Fibroblast of the aortic adventitia (primary cell): ENCODE data around the gene DHRS3. TPM values are rescaled to one million over a fixed set of nuclear protein-coding genes. Genes with fewer than 3 reads are reported as not detected.

ENCODE experiments used
- DNase-seq: peaks from one replicate; pipeline ENCODE4 v3.0.0-alpha.2; 2010; ENCODE audit warnings: low read depth
- H3K4me3 ChIP-seq: 2 replicates; pipeline ENCODE4 v1.5.1; 2011; ENCODE audit warnings: low read depth, mild to moderate bottlenecking, control low read depth, low read length, moderate library complexity
- CTCF ChIP-seq: IDR thresholded peaks from 2 replicates; pipeline ENCODE4 v1.5.1; 2011; ENCODE audit warnings: mild to moderate bottlenecking, low read length, control low read depth, inconsistent platforms; ENCODE audit not compliant: insufficient read depth
- total RNA-seq: library from RNA; depleted of rRNA; stranded (reverse); fragments of >200 nt; gene quantifications from 2 replicates; pipeline ENCODE4 v1.2.3, GENCODE V29; 2012; ENCODE audit warnings: low replicate concordance

The DHRS3 gene
- total RNA-seq, 1 donor, result 114 TPM

GRCh38 chr1:12592496-12592895, 25.5 kb downstream of the DHRS3 start:
- DNase-seq, result no peak
- no peak for TF ChIP-seq CTCF
- H3K4me3 ChIP-seq, result no peak overlapping the region

GRCh38 chr1:12591267-12591938, 26.6 kb downstream of the DHRS3 start:
- peak; percentile 59 for DNase-seq
- TF ChIP-seq CTCF, result no peak
- no peak overlapping the region for H3K4me3 ChIP-seq

GRCh38 chr1:12588695-12589094, 29.3 kb downstream of the DHRS3 start:
- DNase-seq, result no peak
- no peak overlapping the region for H3K4me3 ChIP-seq
- no peak for TF ChIP-seq CTCF

GRCh38 chr1:12587981-12588640, 29.9 kb downstream of the DHRS3 start:
- TF ChIP-seq CTCF, result no peak
- DNase-seq, result no peak

GRCh38 chr1:12585951-12586942, 31.8 kb downstream of the DHRS3 start:
- TF ChIP-seq CTCF, result no peak
- H3K4me3 ChIP-seq, result no peak overlapping the region
- no peak for DNase-seq

More at GRCh38 chr1:12587981-12588640, 29.9 kb downstream of the DHRS3 start:
- no peak overlapping the region for H3K4me3 ChIP-seq

- no peak for DNase-seq
- no peak overlapping the region for H3K4me3 ChIP-seq
- no peak for TF ChIP-seq CTCF
Observed at GRCh38 chr1:12585536-12585935, 32.5 kb downstream of the DHRS3 start.
